ENCODE data around the gene BICC1. TPM values are rescaled to one million over a fixed set of nuclear protein-coding genes. Genes with fewer than 3 reads are reported as not detected.

BICC1 gene
- total RNA-seq, 2 donors from 2014 or later = 0.27 to 0.40 TPM

DNA sequence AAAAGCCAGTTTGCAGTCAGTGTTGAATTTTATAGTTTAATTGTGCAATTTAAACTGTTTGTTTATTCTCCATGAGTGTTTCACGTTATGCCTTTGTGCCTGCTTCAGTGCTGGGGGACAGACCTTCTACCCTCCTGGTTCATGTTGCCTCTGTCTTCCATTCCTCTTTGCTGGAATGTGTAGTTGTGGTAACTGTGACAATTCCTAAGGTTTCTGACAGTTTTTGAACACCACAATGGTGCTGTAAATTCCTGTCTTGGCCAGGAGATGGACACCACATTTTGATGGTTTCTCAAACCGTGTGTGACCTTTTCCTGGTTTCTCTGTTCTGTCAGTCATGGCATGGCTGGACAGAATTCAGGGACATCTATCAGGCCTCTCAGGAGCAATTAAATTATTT is 201.7 kb downstream of the BICC1 start:
- Mint-ChIP-seq H3K9me3 (no peaks in the 10 kb centered on the region), H3K4me1 (no peaks in the 10 kb centered on the region), H3K27me3 (ENCODE audit: insufficient read depth) (no peaks in the 10 kb centered on the region), H3K36me3 (ENCODE audit: low read depth) (no peaks in the 10 kb centered on the region), H3K27ac (no peak overlapping the region), H3K4me3 (no peak overlapping the region)
- DNase-seq = no peak
- Histone ChIP-seq H3K27me3 (ENCODE audit: control insufficient read depth, insufficient read depth, low read length, poor library complexity, severe bottlenecking) (no peaks in the 10 kb centered on the region), H3K4me3 (ENCODE audit: low read length) (no peak overlapping the region), H3K4me1 (ENCODE audit: control insufficient read depth, insufficient read depth, low read length) (no peaks in the 10 kb centered on the region), H3K9ac (ENCODE audit: extremely low read depth, low read length, poor library complexity, severe bottlenecking) (no peak overlapping the region), H3K9me3 (ENCODE audit: control insufficient read depth, low read length) (no peaks in the 10 kb centered on the region), H3K36me3 (ENCODE audit: control insufficient read depth, insufficient read depth, low read length) (no peaks in the 10 kb centered on the region), H3K27ac (ENCODE audit: low read depth, low read length) (no peak overlapping the region)
- 83 to 86% methylated on average over 1 to 2 of the region's 2 CpGs for WGBS, 2 experiments (ENCODE audit: insufficient coverage in 1 of 2, insufficient read length in 1 of 2)
- TF ChIP-seq CTCF (conservative IDR thresholded peaks at IDR 0.05) = no peak

- no peak for TF ChIP-seq CTCF (conservative IDR thresholded peaks at IDR 0.05)
- no peaks in the 10 kb centered on the region for H3K27me3 ChIP-seq (ENCODE audit: control insufficient read depth, insufficient read depth, low read length, poor library complexity, severe bottlenecking)
- H3K9me3 Mint-ChIP-seq = no peaks in the 10 kb centered on the region
- DNase-seq = no peak
- H3K27ac ChIP-seq (ENCODE audit: low read depth, low read length) = no peak overlapping the region
- H3K36me3 Mint-ChIP-seq (ENCODE audit: low read depth) = no peaks in the 10 kb centered on the region
- H3K27me3 Mint-ChIP-seq (ENCODE audit: insufficient read depth) = no peaks in the 10 kb centered on the region
- H3K9ac ChIP-seq (ENCODE audit: extremely low read depth, low read length, poor library complexity, severe bottlenecking) = no peak overlapping the region
- no peak overlapping the region for H3K4me3 Mint-ChIP-seq
- H3K9me3 ChIP-seq (ENCODE audit: control insufficient read depth, low read length) = no peaks in the 10 kb centered on the region
- no peak overlapping the region for H3K27ac Mint-ChIP-seq
- 92 to 100% methylated on average over 1 of the region's 2 CpGs for WGBS, 2 experiments (ENCODE audit: insufficient coverage in 1 of 2, insufficient read length in 1 of 2)
- H3K4me1 ChIP-seq (ENCODE audit: control insufficient read depth, insufficient read depth, low read length) = no peaks in the 10 kb centered on the region
- no peaks in the 10 kb centered on the region for H3K36me3 ChIP-seq (ENCODE audit: control insufficient read depth, insufficient read depth, low read length)
- H3K4me1 Mint-ChIP-seq = no peaks in the 10 kb centered on the region
- H3K4me3 ChIP-seq (ENCODE audit: low read length) = no peak overlapping the region
Measured at GRCh38 chr10:58715061-58715460, 202.4 kb downstream of the BICC1 start.

GRCh38 chr10:58718596-58718995 is 205.9 kb downstream of the BICC1 start:
- H3K4me1 Mint-ChIP-seq = no peaks in the 10 kb centered on the region
- H3K27me3 Mint-ChIP-seq (ENCODE audit: insufficient read depth) = no peaks in the 10 kb centered on the region
- H3K4me3 Mint-ChIP-seq = no peak overlapping the region
- H3K9me3 Mint-ChIP-seq = no peaks in the 10 kb centered on the region
- no peaks in the 10 kb centered on the region for H3K4me1 ChIP-seq (ENCODE audit: control insufficient read depth, insufficient read depth, low read length)
- H3K27ac Mint-ChIP-seq = no peak overlapping the region
- H3K27ac ChIP-seq (ENCODE audit: low read depth, low read length) = no peak overlapping the region
- no peak for TF ChIP-seq CTCF (conservative IDR thresholded peaks at IDR 0.05)
- no peaks in the 10 kb centered on the region for H3K27me3 ChIP-seq (ENCODE audit: control insufficient read depth, insufficient read depth, low read length, poor library complexity, severe bottlenecking)
- no peaks in the 10 kb centered on the region for H3K36me3 Mint-ChIP-seq (ENCODE audit: low read depth)
- no peaks in the 10 kb centered on the region for H3K36me3 ChIP-seq (ENCODE audit: control insufficient read depth, insufficient read depth, low read length)
- no peaks in the 10 kb centered on the region for H3K9me3 ChIP-seq (ENCODE audit: control insufficient read depth, low read length)
- no peak overlapping the region for H3K9ac ChIP-seq (ENCODE audit: extremely low read depth, low read length, poor library complexity, severe bottlenecking)
- DNase-seq = no peak
- no CpG with 5 or more reads among the region's 13 CpGs for WGBS, 2 experiments (ENCODE audit: insufficient coverage in 1 of 2, insufficient read length in 1 of 2)
- no peak overlapping the region for H3K4me3 ChIP-seq (ENCODE audit: low read length)

All from endodermal cell (in vitro differentiated cells).